T-helper 1 cell treated with Interleukin-12 subunit alpha and Interleukin-12 subunit beta and Interleukin-4 antibody, amounts not matched to agents 30 μg/mL and 1 μg/mL, for 36 hours (primary cell): ENCODE measurements around the gene PBX1.

ENCODE experiments used
- H3K27ac Mint-ChIP-seq: one replicate; pipeline ENCODE4 v1.8.0; 2021; ENCODE audit warnings: mild to moderate bottlenecking, mixed read lengths
- H3K27me3 Mint-ChIP-seq: one replicate; pipeline ENCODE4 v1.8.0; 2021; ENCODE audit warnings: low read depth, mixed read lengths
- H3K36me3 Mint-ChIP-seq: one replicate; pipeline ENCODE4 v1.8.0; 2021; ENCODE audit warnings: low read depth, mixed read lengths
- H3K4me1 Mint-ChIP-seq: one replicate; pipeline ENCODE4 v1.8.0; 2021; ENCODE audit warnings: low read depth, mixed read lengths
- H3K4me3 Mint-ChIP-seq: one replicate; pipeline ENCODE4 v1.8.0; 2021; ENCODE audit warnings: mild to moderate bottlenecking, moderate library complexity, mixed read lengths
- H3K9me3 Mint-ChIP-seq: one replicate; pipeline ENCODE4 v1.8.0; 2021; ENCODE audit warnings: mixed read lengths

The PBX1 gene

GRCh38 chr1:164764333-164764732 is 205.3 kb downstream of the PBX1 start:
- Mint-ChIP-seq H3K36me3 (no peaks in the 10 kb centered on the region), H3K9me3 (no peaks in the 10 kb centered on the region), H3K27me3 (no peaks in the 10 kb centered on the region), H3K4me1 (no peaks in the 10 kb centered on the region), H3K4me3 (no peak overlapping the region), H3K27ac (no peak overlapping the region)

GRCh38 chr1:164765557-164765956 is 206.6 kb downstream of the PBX1 start:
- H3K36me3 Mint-ChIP-seq: no peaks in the 10 kb centered on the region

GRCh38 chr1:164765992-164766720 is 207.2 kb downstream of the PBX1 start:
- Mint-ChIP-seq H3K9me3 (no peaks in the 10 kb centered on the region), H3K27me3 (no peaks in the 10 kb centered on the region), H3K36me3 (no peaks in the 10 kb centered on the region), H3K27ac (no peak overlapping the region), H3K4me3 (no peak overlapping the region), H3K4me1 (no peaks in the 10 kb centered on the region)

More at GRCh38 chr1:164765557-164765956, 206.6 kb downstream of the PBX1 start:
- Mint-ChIP-seq H3K27ac (no peak overlapping the region), H3K4me3 (no peak overlapping the region), H3K27me3 (no peaks in the 10 kb centered on the region), H3K9me3 (no peaks in the 10 kb centered on the region), H3K4me1 (no peaks in the 10 kb centered on the region)

- H3K9me3 Mint-ChIP-seq: no peaks in the 10 kb centered on the region
- no peak overlapping the region for H3K27ac Mint-ChIP-seq
- H3K36me3 Mint-ChIP-seq: no peaks in the 10 kb centered on the region
- H3K27me3 Mint-ChIP-seq: no peaks in the 10 kb centered on the region
- no peak overlapping the region for H3K4me3 Mint-ChIP-seq
- no peaks in the 10 kb centered on the region for H3K4me1 Mint-ChIP-seq
These were observed 208.9 kb downstream of the PBX1 start for GRCh38 chr1:164767752-164768402.

GRCh38 chr1:164768619-164769018 is 209.6 kb downstream of the PBX1 start:
- H3K9me3 Mint-ChIP-seq: no peaks in the 10 kb centered on the region
- no peak overlapping the region for H3K4me3 Mint-ChIP-seq
- H3K27ac Mint-ChIP-seq: no peak overlapping the region
- no peaks in the 10 kb centered on the region for H3K36me3 Mint-ChIP-seq
- no peaks in the 10 kb centered on the region for H3K27me3 Mint-ChIP-seq
- H3K4me1 Mint-ChIP-seq: no peaks in the 10 kb centered on the region

- Mint-ChIP-seq H3K9me3 (no peaks in the 10 kb centered on the region), H3K36me3 (no peaks in the 10 kb centered on the region), H3K27ac (no peak overlapping the region), H3K4me1 (no peaks in the 10 kb centered on the region), H3K27me3 (no peaks in the 10 kb centered on the region), H3K4me3 (no peak overlapping the region)
These were observed 210.6 kb downstream of the PBX1 start for GRCh38 chr1:164769486-164770130.

GRCh38 chr1:164770131-164770529 is 211.1 kb downstream of the PBX1 start:
- Mint-ChIP-seq H3K4me1 (no peaks in the 10 kb centered on the region), H3K36me3 (no peaks in the 10 kb centered on the region), H3K27me3 (no peaks in the 10 kb centered on the region), H3K9me3 (no peaks in the 10 kb centered on the region), H3K27ac (no peak overlapping the region), H3K4me3 (no peak overlapping the region)

GRCh38 chr1:164771041-164771618 is 212.1 kb downstream of the PBX1 start:
- Mint-ChIP-seq H3K36me3 (no peaks in the 10 kb centered on the region), H3K27ac (no peak overlapping the region), H3K4me1 (no peaks in the 10 kb centered on the region), H3K4me3 (no peak overlapping the region), H3K9me3 (no peaks in the 10 kb centered on the region), H3K27me3 (no peaks in the 10 kb centered on the region)

- Mint-ChIP-seq H3K9me3 (no peaks in the 10 kb centered on the region), H3K36me3 (no peaks in the 10 kb centered on the region)
These were observed 212.8 kb downstream of the PBX1 start for GRCh38 chr1:164771619-164772361.

GRCh38 chr1:164772635-164773034 is 213.7 kb downstream of the PBX1 start:
- no peak overlapping the region for H3K27ac Mint-ChIP-seq
- H3K36me3 Mint-ChIP-seq: no peaks in the 10 kb centered on the region
- H3K4me1 Mint-ChIP-seq: no peaks in the 10 kb centered on the region
- no peaks in the 10 kb centered on the region for H3K27me3 Mint-ChIP-seq
- no peaks in the 10 kb centered on the region for H3K9me3 Mint-ChIP-seq
- no peak overlapping the region for H3K4me3 Mint-ChIP-seq

More at GRCh38 chr1:164771619-164772361, 212.8 kb downstream of the PBX1 start:
- Mint-ChIP-seq H3K4me1 (no peaks in the 10 kb centered on the region), H3K4me3 (no peak overlapping the region), H3K27me3 (no peaks in the 10 kb centered on the region), H3K27ac (no peak overlapping the region)

GRCh38 chr1:164773102-164773501 is 214.1 kb downstream of the PBX1 start:
- no peaks in the 10 kb centered on the region for H3K27me3 Mint-ChIP-seq
- no peaks in the 10 kb centered on the region for H3K4me1 Mint-ChIP-seq
- H3K36me3 Mint-ChIP-seq: no peaks in the 10 kb centered on the region
- no peak overlapping the region for H3K4me3 Mint-ChIP-seq
- no peak overlapping the region for H3K27ac Mint-ChIP-seq
- H3K9me3 Mint-ChIP-seq: no peaks in the 10 kb centered on the region

- Mint-ChIP-seq H3K9me3 (no peaks in the 10 kb centered on the region), H3K27me3 (no peaks in the 10 kb centered on the region), H3K4me1 (no peaks in the 10 kb centered on the region), H3K36me3 (no peaks in the 10 kb centered on the region), H3K27ac (no peak overlapping the region), H3K4me3 (no peak overlapping the region)
These were observed 215.4 kb downstream of the PBX1 start for GRCh38 chr1:164774413-164774812.

GRCh38 chr1:164774819-164775654 is 216.1 kb downstream of the PBX1 start:
- Mint-ChIP-seq H3K27ac (no peak overlapping the region), H3K27me3 (no peaks in the 10 kb centered on the region), H3K4me1 (no peaks in the 10 kb centered on the region), H3K36me3 (no peaks in the 10 kb centered on the region), H3K4me3 (no peak overlapping the region), H3K9me3 (no peaks in the 10 kb centered on the region)
